DND-41 (cell line): ENCODE data around the gene GABRG2.
A peak's percentile ranks its signal among the peaks of the same experiment; 100 is the strongest.

ENCODE experiments used
- ATAC-seq: fragments of 200-7000 bp; cut with Tn5 transposase; 3 replicates; pipeline ENCODE4 v1.9.1; 2021; ENCODE audit warnings: low read depth; ENCODE audit not compliant: insufficient read depth
- DNase-seq: peaks from one replicate; pipeline ENCODE4 v3.0.0-alpha.2; 2020
- H2AFZ ChIP-seq: 2 replicates; pipeline ENCODE4 v1.6.0; 2012; ENCODE audit warnings: low read depth, low read length
- H3K27ac ChIP-seq: 2 replicates; pipeline ENCODE4 v1.5.1; 2012; ENCODE audit warnings: low read length, inconsistent platforms
- H3K27me3 ChIP-seq: fragments of 200-600 bp; sonication (generic); 2 replicates; pipeline ENCODE4 v1.6.0; 2012; ENCODE audit warnings: low read length, mild to moderate bottlenecking, inconsistent platforms; ENCODE audit not compliant: insufficient read depth, poor library complexity
- H3K36me3 ChIP-seq: 2 replicates; pipeline ENCODE4 v1.5.1; 2012; ENCODE audit warnings: low read length, inconsistent platforms; ENCODE audit not compliant: insufficient read depth
- H3K4me1 ChIP-seq: 2 replicates; pipeline ENCODE4 v1.5.1; 2012; ENCODE audit warnings: mild to moderate bottlenecking, low read length; ENCODE audit not compliant: insufficient read depth
- H3K4me2 ChIP-seq: 2 replicates; pipeline ENCODE4 v1.6.0; 2012; ENCODE audit warnings: mild to moderate bottlenecking, moderate library complexity, low read length, inconsistent platforms; ENCODE audit not compliant: insufficient read depth
- H3K4me3 ChIP-seq, 2 experiments: fragments of 200-600 bp in 1 of 2; shearing (Covaris generic) in 1 of 2; 2 replicates each; pipeline ENCODE4 v1.5.1; 2012 to 2016; ENCODE audit warnings: inconsistent platforms in 2 of 2, low read length in 2 of 2, mild to moderate bottlenecking in 2 of 2, low read depth in 1 of 2, moderate library complexity in 1 of 2
- H3K79me2 ChIP-seq: 2 replicates; pipeline ENCODE4 v1.6.0; 2012; ENCODE audit warnings: low read length, inconsistent platforms; ENCODE audit not compliant: insufficient read depth
- H3K9ac ChIP-seq: 2 replicates; pipeline ENCODE4 v1.6.0; 2012; ENCODE audit warnings: low read depth, mild to moderate bottlenecking, inconsistent platforms, low read length, moderate library complexity
- H3K9me3 ChIP-seq: 2 replicates; pipeline ENCODE4 v1.5.1; 2012; ENCODE audit warnings: low read length, moderate library complexity, mild to moderate bottlenecking, inconsistent platforms; ENCODE audit not compliant: insufficient read depth, severe bottlenecking
- H4K20me1 ChIP-seq: 2 replicates; pipeline ENCODE4 v1.6.0; 2012; ENCODE audit warnings: low read length; ENCODE audit not compliant: insufficient read depth
- EZH2 ChIP-seq: IDR thresholded peaks from 3 replicates; pipeline ENCODE4 v1.6.1; 2012; ENCODE audit warnings: borderline replicate concordance, low read depth, mild to moderate bottlenecking, moderate library complexity, low read length, inconsistent platforms; ENCODE audit not compliant: severe bottlenecking
- TF ChIP-seq, protein P1 (sequence below): IDR thresholded peaks from 2 replicates; pipeline ENCODE4 v1.5.1; 2012; ENCODE audit warnings: borderline replicate concordance, low read length, moderate library complexity, mild to moderate bottlenecking; ENCODE audit not compliant: poor library complexity, severe bottlenecking; ENCODE audit errors: extremely low read depth

GABRG2 gene

GRCh38 chr5:162067162-162067561, 411 bp upstream of the GABRG2 start:
- Histone ChIP-seq H3K4me2 (no peak overlapping the region), H3K9ac (no peak overlapping the region), H3K4me3 (no peak overlapping the region)

GRCh38 chr5:162068412-162068811, 839 bp downstream of the GABRG2 start:
- TF ChIP-seq EZH2: no peak
- TF ChIP-seq, protein P1, sequence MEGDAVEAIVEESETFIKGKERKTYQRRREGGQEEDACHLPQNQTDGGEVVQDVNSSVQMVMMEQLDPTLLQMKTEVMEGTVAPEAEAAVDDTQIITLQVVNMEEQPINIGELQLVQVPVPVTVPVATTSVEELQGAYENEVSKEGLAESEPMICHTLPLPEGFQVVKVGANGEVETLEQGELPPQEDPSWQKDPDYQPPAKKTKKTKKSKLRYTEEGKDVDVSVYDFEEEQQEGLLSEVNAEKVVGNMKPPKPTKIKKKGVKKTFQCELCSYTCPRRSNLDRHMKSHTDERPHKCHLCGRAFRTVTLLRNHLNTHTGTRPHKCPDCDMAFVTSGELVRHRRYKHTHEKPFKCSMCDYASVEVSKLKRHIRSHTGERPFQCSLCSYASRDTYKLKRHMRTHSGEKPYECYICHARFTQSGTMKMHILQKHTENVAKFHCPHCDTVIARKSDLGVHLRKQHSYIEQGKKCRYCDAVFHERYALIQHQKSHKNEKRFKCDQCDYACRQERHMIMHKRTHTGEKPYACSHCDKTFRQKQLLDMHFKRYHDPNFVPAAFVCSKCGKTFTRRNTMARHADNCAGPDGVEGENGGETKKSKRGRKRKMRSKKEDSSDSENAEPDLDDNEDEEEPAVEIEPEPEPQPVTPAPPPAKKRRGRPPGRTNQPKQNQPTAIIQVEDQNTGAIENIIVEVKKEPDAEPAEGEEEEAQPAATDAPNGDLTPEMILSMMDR: no peak
- H3K9ac ChIP-seq: no peak overlapping the region
- H3K4me2 ChIP-seq: no peak overlapping the region
- ATAC-seq (peak; percentile 79), DNase-seq (peak; percentile 52)
- H3K27ac ChIP-seq: no peak overlapping the region
- no peaks in the 10 kb centered on the region for H3K27me3 ChIP-seq
- H2AFZ ChIP-seq: no peak overlapping the region
- no peaks in the 10 kb centered on the region for H3K79me2 ChIP-seq
- no peaks in the 10 kb centered on the region for H3K4me1 ChIP-seq
- H3K36me3 ChIP-seq: no peaks in the 10 kb centered on the region
- H3K9me3 ChIP-seq: no peaks in the 10 kb centered on the region
- H3K4me3 ChIP-seq: no peak overlapping the region
- no peaks in the 10 kb centered on the region for H4K20me1 ChIP-seq

More at GRCh38 chr5:162067162-162067561, 411 bp upstream of the GABRG2 start:
- no peaks in the 10 kb centered on the region for H3K27me3 ChIP-seq
- H3K4me1 ChIP-seq: no peaks in the 10 kb centered on the region
- TF ChIP-seq, protein P1: no peak
- TF ChIP-seq EZH2: no peak
- H3K79me2 ChIP-seq: no peaks in the 10 kb centered on the region
- H3K9me3 ChIP-seq: no peaks in the 10 kb centered on the region
- no peak for DNase-seq
- H3K27ac ChIP-seq: no peak overlapping the region
- H4K20me1 ChIP-seq: no peaks in the 10 kb centered on the region
- no peak overlapping the region for H2AFZ ChIP-seq
- no peak for ATAC-seq
- H3K36me3 ChIP-seq: no peaks in the 10 kb centered on the region

DNA sequence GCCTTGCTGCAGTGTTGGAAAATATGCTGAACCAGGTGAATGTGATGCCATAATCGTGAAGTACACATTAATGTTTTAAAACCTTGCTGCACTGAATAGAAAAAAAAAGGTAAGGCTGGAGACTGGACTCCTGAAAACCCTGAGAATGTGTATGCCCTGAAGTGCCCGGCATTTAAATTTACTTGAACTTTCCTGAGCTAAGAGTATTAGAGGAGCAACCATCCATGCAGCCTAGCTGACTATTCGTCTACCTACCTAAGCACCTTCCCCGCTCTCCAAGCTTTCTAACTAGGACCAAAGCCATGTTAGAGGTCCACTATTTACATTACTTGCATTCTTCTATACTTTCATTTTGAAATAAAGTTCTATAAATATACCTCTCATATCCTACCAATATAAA, 1.4 kb downstream of the GABRG2 start:
- Histone ChIP-seq H3K36me3 (no peaks in the 10 kb centered on the region), H3K4me1 (no peaks in the 10 kb centered on the region), H3K9ac (no peak overlapping the region), H3K79me2 (no peaks in the 10 kb centered on the region), H3K27me3 (no peaks in the 10 kb centered on the region), H3K27ac (no peak overlapping the region), H3K9me3 (no peaks in the 10 kb centered on the region), H3K4me3 (no peak overlapping the region), H2AFZ (no peak overlapping the region), H3K4me2 (no peak overlapping the region), H4K20me1 (no peaks in the 10 kb centered on the region)
- ATAC-seq: no peak
- TF ChIP-seq, protein P1: no peak
- TF ChIP-seq EZH2: no peak
- no peak for DNase-seq

DNA sequence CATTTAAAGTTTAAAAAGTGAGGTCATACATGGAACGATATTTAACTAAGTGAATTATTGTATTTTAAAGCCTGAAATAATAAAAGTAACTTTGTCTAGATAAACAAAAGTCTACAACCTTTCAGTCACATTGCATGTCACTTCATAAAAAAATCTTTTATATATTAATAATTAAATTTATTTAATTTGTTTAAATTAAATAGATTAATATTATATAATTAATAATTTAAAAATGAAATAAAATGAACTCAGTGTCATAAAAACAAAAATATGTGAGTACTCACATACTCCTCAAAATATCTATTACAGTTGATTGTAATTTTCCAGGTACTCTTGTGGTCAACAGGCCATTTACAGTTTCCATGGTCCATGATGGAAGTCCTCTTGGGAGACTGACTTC, 11.2 kb downstream of the GABRG2 start:
- DNase-seq (no peak), ATAC-seq (no peak)
- Histone ChIP-seq H3K9ac (no peak overlapping the region), H3K4me2 (no peak overlapping the region), H4K20me1 (no peaks in the 10 kb centered on the region), H3K27me3 (no peaks in the 10 kb centered on the region), H3K79me2 (no peaks in the 10 kb centered on the region), H3K4me3 (no peak overlapping the region), H3K27ac (no peak overlapping the region), H3K9me3 (no peaks in the 10 kb centered on the region), H2AFZ (no peak overlapping the region), H3K36me3 (no peaks in the 10 kb centered on the region), H3K4me1 (no peaks in the 10 kb centered on the region)
- TF ChIP-seq EZH2: no peak
